Measurements from ENCODE around the gene NPL. TPM values are rescaled to one million over a fixed set of nuclear protein-coding genes. Genes with fewer than 3 reads are reported as not detected.

Gene NPL
- total and polyA plus RNA-seq, 2 of the 13 experiments (the other 11 are each of a cell fraction or from before 2014, with no cell fraction given) = 0.03 to 0.04 TPM

DNA sequence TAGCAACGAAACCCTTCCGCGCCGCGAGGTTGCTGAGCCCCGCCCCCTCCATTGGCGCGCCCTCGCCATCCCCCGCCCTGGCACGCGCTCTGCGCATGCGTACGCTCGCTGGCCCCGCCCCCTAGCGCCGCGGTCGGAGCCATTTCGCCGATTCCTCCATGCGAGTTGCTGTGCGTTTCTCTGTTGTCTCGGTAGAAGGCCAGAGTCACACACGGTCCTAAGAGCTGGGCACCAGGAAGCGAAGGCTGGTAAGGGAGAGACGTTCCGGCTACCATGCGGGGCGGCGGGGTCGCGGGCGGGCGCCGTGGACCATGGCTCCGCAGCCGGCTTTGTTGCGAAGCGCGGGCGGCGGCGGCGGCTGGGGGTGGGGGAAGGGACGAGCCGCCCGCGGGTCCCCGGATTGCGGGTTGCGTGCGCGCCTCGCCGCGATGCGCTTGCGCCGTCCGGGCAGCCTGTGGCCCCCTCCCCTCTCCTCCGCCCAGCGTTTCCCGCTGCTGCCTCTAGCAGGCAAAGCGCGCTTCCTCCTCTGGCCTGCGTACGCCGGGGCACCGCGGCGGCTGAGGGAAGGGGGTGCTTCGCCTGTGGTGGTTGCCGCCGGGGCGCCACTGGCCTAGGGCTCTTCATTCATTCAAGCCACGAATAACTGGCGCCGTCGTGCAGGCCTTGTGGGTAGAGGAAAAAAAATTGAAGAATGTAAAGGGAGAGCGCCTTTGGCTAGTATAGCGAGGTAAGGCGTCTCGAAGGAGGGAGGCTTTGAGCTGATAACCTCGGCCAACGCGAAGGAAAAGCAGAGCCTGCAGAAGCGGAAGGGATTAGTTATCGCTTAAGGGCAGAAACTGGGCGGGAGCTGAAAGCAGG is 49.9 kb downstream of the NPL start, which contains the start of gene DHX9 (continued):
- TF ChIP-seq, protein P1, sequence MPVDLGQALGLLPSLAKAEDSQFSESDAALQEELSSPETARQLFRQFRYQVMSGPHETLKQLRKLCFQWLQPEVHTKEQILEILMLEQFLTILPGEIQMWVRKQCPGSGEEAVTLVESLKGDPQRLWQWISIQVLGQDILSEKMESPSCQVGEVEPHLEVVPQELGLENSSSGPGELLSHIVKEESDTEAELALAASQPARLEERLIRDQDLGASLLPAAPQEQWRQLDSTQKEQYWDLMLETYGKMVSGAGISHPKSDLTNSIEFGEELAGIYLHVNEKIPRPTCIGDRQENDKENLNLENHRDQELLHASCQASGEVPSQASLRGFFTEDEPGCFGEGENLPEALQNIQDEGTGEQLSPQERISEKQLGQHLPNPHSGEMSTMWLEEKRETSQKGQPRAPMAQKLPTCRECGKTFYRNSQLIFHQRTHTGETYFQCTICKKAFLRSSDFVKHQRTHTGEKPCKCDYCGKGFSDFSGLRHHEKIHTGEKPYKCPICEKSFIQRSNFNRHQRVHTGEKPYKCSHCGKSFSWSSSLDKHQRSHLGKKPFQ (CRISPR knock-in tag; IDR thresholded peaks at IDR 0.05; ENCODE audit: insufficient replicate concordance) = peak; percentile 26
- TF ChIP-seq, protein P2, sequence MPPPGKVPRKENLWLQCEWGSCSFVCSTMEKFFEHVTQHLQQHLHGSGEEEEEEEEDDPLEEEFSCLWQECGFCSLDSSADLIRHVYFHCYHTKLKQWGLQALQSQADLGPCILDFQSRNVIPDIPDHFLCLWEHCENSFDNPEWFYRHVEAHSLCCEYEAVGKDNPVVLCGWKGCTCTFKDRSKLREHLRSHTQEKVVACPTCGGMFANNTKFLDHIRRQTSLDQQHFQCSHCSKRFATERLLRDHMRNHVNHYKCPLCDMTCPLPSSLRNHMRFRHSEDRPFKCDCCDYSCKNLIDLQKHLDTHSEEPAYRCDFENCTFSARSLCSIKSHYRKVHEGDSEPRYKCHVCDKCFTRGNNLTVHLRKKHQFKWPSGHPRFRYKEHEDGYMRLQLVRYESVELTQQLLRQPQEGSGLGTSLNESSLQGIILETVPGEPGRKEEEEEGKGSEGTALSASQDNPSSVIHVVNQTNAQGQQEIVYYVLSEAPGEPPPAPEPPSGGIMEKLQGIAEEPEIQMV (CRISPR knock-in tag; IDR thresholded peaks at IDR 0.05; ENCODE audit: low read depth) = peak; percentile 59; the same call in 1 of the 2 replicates
- TF ChIP-seq ZBTB20 (CRISPR knock-in tag; IDR thresholded peaks at IDR 0.05; ENCODE audit: borderline replicate concordance, low read depth) (no peak; the same call in 1 of the 2 replicates), NR2F1 (CRISPR knock-in tag; IDR thresholded peaks at IDR 0.05) (no peak), ZMYM2 (CRISPR knock-in tag; IDR thresholded peaks at IDR 0.05) (no peak), MED1 (CRISPR knock-in tag; IDR thresholded peaks at IDR 0.05) (peak; percentile 40; the same call in 1 of the 2 replicates), CBFB (CRISPR knock-in tag; IDR thresholded peaks at IDR 0.05) (peak; percentile 62; the same call in 1 of the 2 replicates), SNAI1 (CRISPR knock-in tag; IDR thresholded peaks at IDR 0.05; ENCODE audit: borderline replicate concordance) (peak; percentile 44; the same call in 1 of the 2 replicates), HNRNPK (IDR thresholded peaks at IDR 0.05; ENCODE audit: low read depth, low read length, poor library complexity, severe bottlenecking) (peak; percentile 43), SOX6 (IDR thresholded peaks at IDR 0.05) (no peak), SOX6 (CRISPR knock-in tag; IDR thresholded peaks at IDR 0.05) (peak; percentile 53), HIVEP1 (CRISPR knock-in tag; IDR thresholded peaks at IDR 0.05) (peak; percentile 69; the same call in 1 of the 2 replicates), ZNF782 (CRISPR knock-in tag; IDR thresholded peaks at IDR 0.05; ENCODE audit: borderline replicate concordance) (no peak)
- TF ChIP-seq, protein P3, sequence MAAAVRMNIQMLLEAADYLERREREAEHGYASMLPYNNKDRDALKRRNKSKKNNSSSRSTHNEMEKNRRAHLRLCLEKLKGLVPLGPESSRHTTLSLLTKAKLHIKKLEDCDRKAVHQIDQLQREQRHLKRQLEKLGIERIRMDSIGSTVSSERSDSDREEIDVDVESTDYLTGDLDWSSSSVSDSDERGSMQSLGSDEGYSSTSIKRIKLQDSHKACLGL (CRISPR knock-in tag; IDR thresholded peaks at IDR 0.05) = peak; percentile 83
- TF ChIP-seq, protein P4, sequence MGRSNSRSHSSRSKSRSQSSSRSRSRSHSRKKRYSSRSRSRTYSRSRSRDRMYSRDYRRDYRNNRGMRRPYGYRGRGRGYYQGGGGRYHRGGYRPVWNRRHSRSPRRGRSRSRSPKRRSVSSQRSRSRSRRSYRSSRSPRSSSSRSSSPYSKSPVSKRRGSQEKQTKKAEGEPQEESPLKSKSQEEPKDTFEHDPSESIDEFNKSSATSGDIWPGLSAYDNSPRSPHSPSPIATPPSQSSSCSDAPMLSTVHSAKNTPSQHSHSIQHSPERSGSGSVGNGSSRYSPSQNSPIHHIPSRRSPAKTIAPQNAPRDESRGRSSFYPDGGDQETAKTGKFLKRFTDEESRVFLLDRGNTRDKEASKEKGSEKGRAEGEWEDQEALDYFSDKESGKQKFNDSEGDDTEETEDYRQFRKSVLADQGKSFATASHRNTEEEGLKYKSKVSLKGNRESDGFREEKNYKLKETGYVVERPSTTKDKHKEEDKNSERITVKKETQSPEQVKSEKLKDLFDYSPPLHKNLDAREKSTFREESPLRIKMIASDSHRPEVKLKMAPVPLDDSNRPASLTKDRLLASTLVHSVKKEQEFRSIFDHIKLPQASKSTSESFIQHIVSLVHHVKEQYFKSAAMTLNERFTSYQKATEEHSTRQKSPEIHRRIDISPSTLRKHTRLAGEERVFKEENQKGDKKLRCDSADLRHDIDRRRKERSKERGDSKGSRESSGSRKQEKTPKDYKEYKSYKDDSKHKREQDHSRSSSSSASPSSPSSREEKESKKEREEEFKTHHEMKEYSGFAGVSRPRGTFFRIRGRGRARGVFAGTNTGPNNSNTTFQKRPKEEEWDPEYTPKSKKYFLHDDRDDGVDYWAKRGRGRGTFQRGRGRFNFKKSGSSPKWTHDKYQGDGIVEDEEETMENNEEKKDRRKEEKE (IDR thresholded peaks at IDR 0.05) = no peak
- TF ChIP-seq, protein P5, sequence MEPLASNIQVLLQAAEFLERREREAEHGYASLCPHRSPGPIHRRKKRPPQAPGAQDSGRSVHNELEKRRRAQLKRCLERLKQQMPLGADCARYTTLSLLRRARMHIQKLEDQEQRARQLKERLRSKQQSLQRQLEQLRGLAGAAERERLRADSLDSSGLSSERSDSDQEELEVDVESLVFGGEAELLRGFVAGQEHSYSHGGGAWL (CRISPR knock-in tag; IDR thresholded peaks at IDR 0.05) = peak; percentile 50
- TF ChIP-seq, protein P6, sequence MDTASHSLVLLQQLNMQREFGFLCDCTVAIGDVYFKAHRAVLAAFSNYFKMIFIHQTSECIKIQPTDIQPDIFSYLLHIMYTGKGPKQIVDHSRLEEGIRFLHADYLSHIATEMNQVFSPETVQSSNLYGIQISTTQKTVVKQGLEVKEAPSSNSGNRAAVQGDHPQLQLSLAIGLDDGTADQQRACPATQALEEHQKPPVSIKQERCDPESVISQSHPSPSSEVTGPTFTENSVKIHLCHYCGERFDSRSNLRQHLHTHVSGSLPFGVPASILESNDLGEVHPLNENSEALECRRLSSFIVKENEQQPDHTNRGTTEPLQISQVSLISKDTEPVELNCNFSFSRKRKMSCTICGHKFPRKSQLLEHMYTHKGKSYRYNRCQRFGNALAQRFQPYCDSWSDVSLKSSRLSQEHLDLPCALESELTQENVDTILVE (CRISPR knock-in tag; IDR thresholded peaks at IDR 0.05) = no peak; the same call in none of the 2 replicates
- TF ChIP-seq, protein P7, sequence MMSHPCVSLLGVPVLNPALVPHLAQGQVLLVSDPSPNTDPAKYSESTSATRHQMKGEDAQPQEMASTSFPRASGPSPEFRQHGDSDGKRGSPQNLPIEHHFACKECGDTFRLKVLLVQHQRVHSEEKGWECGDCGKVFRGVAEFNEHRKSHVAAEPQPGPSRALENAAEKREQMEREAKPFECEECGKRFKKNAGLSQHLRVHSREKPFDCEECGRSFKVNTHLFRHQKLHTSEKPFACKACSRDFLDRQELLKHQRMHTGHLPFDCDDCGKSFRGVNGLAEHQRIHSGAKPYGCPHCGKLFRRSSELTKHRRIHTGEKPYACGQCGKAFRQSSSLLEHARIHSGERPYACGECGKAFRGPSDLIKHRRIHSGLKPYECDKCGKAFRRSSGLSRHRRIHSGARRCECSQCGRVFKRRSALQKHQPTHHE (CRISPR knock-in tag; IDR thresholded peaks at IDR 0.05; ENCODE audit: borderline replicate concordance) = peak; percentile 86; the same call in 1 of the 2 replicates

All from HepG2 (cell line).